Heart right ventricle (tissue), 16 donors: ENCODE data around the gene MYO1C. TPM values are rescaled to one million over a fixed set of nuclear protein-coding genes. Genes with fewer than 3 reads are reported as not detected.

Source experiments
- ATAC-seq, 8 donors: fragments of 200-7000 bp; cut with Tn5 transposase; one replicate each; pipeline ENCODE4 v1.9.1; 2020; ENCODE audit warnings: mild to moderate bottlenecking in 8 of 8, moderate library complexity in 8 of 8, moderate number of reproducible peaks in 1 of 8
- DNase-seq, 2 donors: peaks; one replicate each; pipeline ENCODE4 v3.0.0-alpha.2; 2020
- H3K27ac ChIP-seq, 10 donors: fragments of 200-600 bp; sonication (generic) in 2 of 10; one replicate each; pipeline versions ENCODE4 v1.5.0 to v1.8.0; 2020 to 2022; ENCODE audit warnings: mild to moderate bottlenecking in 3 of 10
- H3K27me3 ChIP-seq, 7 donors: fragments of 200-600 bp; one replicate each; pipeline ENCODE4 v1.8.0; 2021 to 2022; ENCODE audit warnings: mild to moderate bottlenecking in 2 of 7
- H3K36me3 ChIP-seq, 9 donors: fragments of 200-600 bp; sonication (generic) in 1 of 9; one replicate each; pipeline versions ENCODE4 v1.5.0 to v1.8.0; 2020 to 2022; ENCODE audit warnings: mild to moderate bottlenecking in 2 of 9
- H3K4me1 ChIP-seq, 9 donors: fragments of 200-600 bp; sonication (generic) in 1 of 9; one replicate each; pipeline versions ENCODE4 v1.5.0 to v1.8.0; 2020 to 2022; ENCODE audit warnings: mild to moderate bottlenecking in 4 of 9
- H3K4me3 ChIP-seq, 10 donors: fragments of 200-600 bp; sonication (generic) in 2 of 10; one replicate each; pipeline versions ENCODE4 v1.5.0 to v1.8.0; 2020 to 2022; ENCODE audit warnings: mild to moderate bottlenecking in 7 of 10, moderate library complexity in 2 of 10
- H3K9me3 ChIP-seq, 11 donors: fragments of 200-600 bp in 10 of 11; sonication (generic) in 2 of 11; one replicate each; pipeline versions ENCODE4 v1.5.0 to v1.8.0; 2013 to 2022; ENCODE audit warnings: mild to moderate bottlenecking in 2 of 11, control low read depth in 1 of 11, moderate library complexity in 1 of 11
- WGBS, 2 donors: extraction: QIAGEN DNeasy Blood & Tissue Kit; methylation state at CpG; one replicate each; pipeline ENCODE4 v1.1.7; 2013; ENCODE audit warnings: inconsistent platforms in 1 of 2; 5-methylcytosine and 5-hydroxymethylcytosine counted together
- intact Hi-C, 10 donors: fragments of 100-400 bp; cut with DNase I; formaldehyde crosslinking; loops; one replicate each; pipeline versions ENCODE4 v1.11.1 to v1.14.2; 2022
- polyA plus RNA-seq, 2 donors: library from polyadenylated mRNA; stranded (reverse); fragments of 200-250 nt; gene quantifications; one replicate each; pipeline ENCODE4 v1.2.3, GENCODE V29; 2013
- total RNA-seq, 10 donors: library from RNA; stranded (reverse); fragmentation: NEBNext Ultra II Directional in 3 of 10; extraction: Animal tissue kit (Norgen Biotek cat#: 25700) in 3 of 10; gene quantifications; one replicate each; pipeline versions ENCODE4 v1.2.1 to v1.2.4, GENCODE V29; 2021 to 2023
- TF ChIP-seq, protein P1 (sequence below), 9 donors: fragments of 200-600 bp; sonication (generic) in 2 of 9; IDR thresholded peaks; one replicate each; pipeline versions ENCODE4 v1.5.0 to v1.8.0; 2021 to 2022; ENCODE audit warnings: antibody characterized with exemption in 9 of 9, mild to moderate bottlenecking in 5 of 9, moderate library complexity in 1 of 9
- donor health status: Arrhythmogenic right ventricular cardiomyopathy.
- donor health status: ischemic (EF 13 %, LVEDD 7.1; RV severe dilation, severe dysfunction).
- donor health status: healthy with polysubstance abuse.
- donor health status: DM: no; HTN: yes; CAD: no.
- donor health status: DM: no; HTN: no; CAD: no.
- donor health status: ischemic (EF 25% LVEDD 6.9; RV normal size, moderate dysfunction).
- donor health status: ischemic (EF 25% LVEDD 5.7; RV mildly dilated, moderate dysfunction).
- donor health status: healthy.
- donor health status: DM: yes; HTN: yes; CAD: no.
- donor health status: Ischemic cardiomyopathy.
- donor health status: ischemic (EF 35%, LVEDD 5.7; RV mildly dilated, moderate dysfunction).
- donor health status: nonischemic (EF 11% LVEDD 7.7; RV severe dilation, severe dysfunction).
- donor health status: DM: yes; HTN: yes; CAD: no.
- donor health status: PGD.
- donor health status: ischemic (EF 29% LVEDD 5.4; RV normal size, mild dysfunction).
- donor health status: nonischemic (EF 23%, LVEDD 6.1; RV moderate dilation, normal function).

Gene MYO1C
- total and polyA plus RNA-seq, 12 donors, result 101 to 229 (median 169) TPM

DNA sequence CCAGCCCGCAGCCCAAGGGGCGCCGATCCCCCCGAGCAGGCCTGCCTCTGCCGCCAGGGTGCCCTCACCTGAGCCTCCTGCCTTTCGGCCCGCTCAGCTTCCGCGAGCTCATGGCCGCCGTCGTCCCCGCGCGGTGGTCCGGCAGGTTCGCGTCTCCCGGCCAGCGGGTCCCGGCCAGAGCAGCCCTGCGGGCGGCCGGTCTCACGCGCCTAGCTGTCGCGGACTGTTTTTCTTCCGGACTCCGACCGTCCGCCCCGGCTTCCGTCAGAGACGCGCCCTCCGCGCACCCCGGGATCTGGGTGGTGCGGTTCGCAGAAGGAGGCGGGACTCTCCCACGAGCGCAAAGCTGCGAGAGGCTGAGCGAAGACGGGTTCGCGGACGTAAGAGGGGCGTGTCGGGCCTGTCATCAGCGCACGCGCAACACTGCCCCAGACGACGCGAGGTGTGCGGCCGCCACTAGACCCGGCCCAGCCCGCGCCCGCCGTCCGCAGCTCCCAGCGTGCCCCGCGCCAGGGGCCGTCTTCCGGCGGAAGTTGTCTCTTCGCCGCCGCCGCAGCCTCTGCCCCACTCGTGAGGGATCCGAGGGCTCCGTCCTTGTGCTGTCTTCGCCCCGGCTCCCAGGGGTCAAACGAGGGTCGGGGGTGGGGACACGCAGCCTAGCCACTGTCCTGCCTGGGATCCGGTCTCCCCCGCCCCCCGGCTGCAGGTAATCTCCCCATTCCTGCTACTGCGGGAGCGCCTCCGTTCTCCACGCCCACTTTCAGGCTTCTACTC lies 24.1 kb upstream of the MYO1C start, which contains the start of gene INPP5K:
INPP5K (minus strand) TSS at position 225 of the 774 bp plus-strand sequence; CDS start at position 112, 113 bp downstream.
- H3K4me3 ChIP-seq, result peak within 1 kb of the TSS; percentile 81 to 100 (median 94)
- no peaks in the 10 kb centered on the region for H3K9me3 ChIP-seq
- DNase-seq, result peak; percentile 98
- 0% methylated on average over 90 to 91 of the region's 91 CpGs for WGBS, 2 donors
- ATAC-seq, result peak; percentile 96 to 99 (median 97)
- intact Hi-C loops, result loop anchor here in 9 of 10 donors (2.0 to 10.0 kb wide), 12 partner anchors 30 to 259 kb away; partner anchors contain the start of genes CRK (in 5 of the 9), TRARG1 (in 3 of the 9) and BHLHA9 (in 2 of the 9)
- no peaks in the 10 kb centered on the region for H3K27me3 ChIP-seq
- H3K4me1 ChIP-seq, result peaks cover 18 to 59% (median 50%) of the 10 kb centered on the region in 9 donors
- TF ChIP-seq, protein P1, sequence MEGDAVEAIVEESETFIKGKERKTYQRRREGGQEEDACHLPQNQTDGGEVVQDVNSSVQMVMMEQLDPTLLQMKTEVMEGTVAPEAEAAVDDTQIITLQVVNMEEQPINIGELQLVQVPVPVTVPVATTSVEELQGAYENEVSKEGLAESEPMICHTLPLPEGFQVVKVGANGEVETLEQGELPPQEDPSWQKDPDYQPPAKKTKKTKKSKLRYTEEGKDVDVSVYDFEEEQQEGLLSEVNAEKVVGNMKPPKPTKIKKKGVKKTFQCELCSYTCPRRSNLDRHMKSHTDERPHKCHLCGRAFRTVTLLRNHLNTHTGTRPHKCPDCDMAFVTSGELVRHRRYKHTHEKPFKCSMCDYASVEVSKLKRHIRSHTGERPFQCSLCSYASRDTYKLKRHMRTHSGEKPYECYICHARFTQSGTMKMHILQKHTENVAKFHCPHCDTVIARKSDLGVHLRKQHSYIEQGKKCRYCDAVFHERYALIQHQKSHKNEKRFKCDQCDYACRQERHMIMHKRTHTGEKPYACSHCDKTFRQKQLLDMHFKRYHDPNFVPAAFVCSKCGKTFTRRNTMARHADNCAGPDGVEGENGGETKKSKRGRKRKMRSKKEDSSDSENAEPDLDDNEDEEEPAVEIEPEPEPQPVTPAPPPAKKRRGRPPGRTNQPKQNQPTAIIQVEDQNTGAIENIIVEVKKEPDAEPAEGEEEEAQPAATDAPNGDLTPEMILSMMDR (IDR thresholded peaks at IDR 0.05), result peak in 1 of 9 donors; percentile 14
- peaks cover 0 to 59% (median 7%) of the 10 kb centered on the region in 9 donors for H3K36me3 ChIP-seq
- H3K27ac ChIP-seq, result peak within 1 kb of the TSS; percentile 86 to 97 (median 92)

DNA sequence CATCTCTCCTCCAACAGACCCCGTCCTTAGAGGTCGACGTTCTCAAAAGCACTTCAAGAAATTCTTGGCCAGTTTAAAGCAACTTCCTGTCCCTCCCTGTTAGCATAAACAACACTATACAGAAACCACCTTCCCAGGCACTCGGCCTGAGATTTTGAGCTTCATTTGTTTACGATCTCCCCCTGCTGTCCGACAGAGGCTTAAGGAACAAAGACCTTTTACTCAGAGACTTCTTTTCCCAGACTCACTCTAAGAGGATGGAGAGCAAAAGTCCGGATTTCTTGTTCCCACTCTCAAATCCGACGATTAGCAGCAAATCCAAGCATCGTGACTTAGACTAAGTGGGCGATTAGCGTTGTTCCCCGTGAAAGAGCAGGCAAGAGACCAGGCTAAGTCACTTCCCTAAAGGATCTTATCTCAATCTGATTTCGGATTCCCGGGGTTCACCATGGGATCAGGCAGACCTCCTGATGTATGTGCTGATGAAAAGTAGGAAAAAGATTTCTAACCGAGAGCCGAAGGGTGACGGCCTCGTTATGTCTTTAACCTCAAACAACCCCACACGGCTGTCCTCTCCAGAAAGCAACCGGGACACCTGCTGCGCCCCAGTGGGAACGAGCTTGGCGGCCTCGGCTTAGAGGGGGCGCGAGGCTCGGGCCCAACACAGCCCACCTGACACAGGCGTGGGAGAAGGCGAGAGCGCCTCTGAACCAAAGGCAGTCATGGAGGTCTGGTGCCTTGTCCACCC lies 23.3 kb upstream of the MYO1C start:
- Histone ChIP-seq H3K36me3 (peaks cover 0 to 58% (median 7%) of the 10 kb centered on the region in 9 donors), H3K9me3 (no peaks in the 10 kb centered on the region), H3K4me3 (peak overlapping the region; percentile 81 to 100 (median 94)), H3K4me1 (peaks cover 24 to 67% (median 57%) of the 10 kb centered on the region in 9 donors), H3K27me3 (no peaks in the 10 kb centered on the region), H3K27ac (peak overlapping the region; percentile 86 to 97 (median 92))
- TF ChIP-seq, protein P1 (IDR thresholded peaks at IDR 0.05), result peak; percentile 32 to 79 (median 66)
- 0% methylated on average over 31 of the region's 31 CpGs for WGBS, 2 donors
- DNase-seq (peak in 1 of 2 donors; percentile 79), ATAC-seq (peak; percentile 16 to 66 (median 49))
- intact Hi-C loops, result loop anchor here (1.0 to 10.0 kb wide), 15 partner anchors 25 to 259 kb away; partner anchors contain the start of genes CRK (in 5 of the 10), TRARG1 (in 3 of the 10) and BHLHA9 (in 2 of the 10)

DNA sequence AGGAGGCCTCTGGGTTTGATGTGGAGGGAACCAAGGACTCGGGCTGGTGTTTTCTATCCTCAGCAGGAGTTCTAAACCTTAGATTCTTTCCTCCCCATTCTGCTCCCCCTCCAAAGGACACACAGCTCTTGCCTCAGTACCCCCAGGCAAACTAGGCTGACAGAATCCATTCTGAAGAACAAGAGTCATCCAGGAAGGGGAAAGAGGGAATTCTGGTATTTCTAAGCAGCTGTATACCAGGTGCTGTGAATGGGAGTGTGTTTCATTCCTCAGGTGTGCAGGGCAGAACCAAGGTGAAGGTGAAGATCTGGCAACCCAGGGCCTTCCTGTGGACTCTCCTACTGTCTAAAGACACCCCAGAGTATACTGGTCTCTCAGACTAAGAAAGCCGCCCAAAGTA lies 19.9 kb upstream of the MYO1C start:
- intact Hi-C loops, result loop anchor here in 9 of 10 donors (2.0 to 10.0 kb wide), 10 partner anchors 55 to 250 kb away; partner anchors contain the start of genes CRK (in 4 of the 9), BHLHA9 (in 2 of the 9) and TRARG1 (in 2 of the 9)
- ATAC-seq (no peak), DNase-seq (no peak)
- Histone ChIP-seq H3K27me3 (no peaks in the 10 kb centered on the region), H3K36me3 (peaks cover 0 to 60% (median 0%) of the 10 kb centered on the region in 9 donors), H3K4me3 (no peak overlapping the region), H3K4me1 (peaks cover 26 to 92% (median 69%) of the 10 kb centered on the region in 9 donors), H3K9me3 (no peaks in the 10 kb centered on the region), H3K27ac (peak overlapping the region; percentile 78 to 97 (median 85))
- WGBS, 2 donors, result 81 to 86% methylated on average over 2 of the region's 2 CpGs
- TF ChIP-seq, protein P1 (IDR thresholded peaks at IDR 0.05), result no peak
